Brain microvascular endothelial cell (primary cell): ENCODE measurements around the gene RASSF3.

ENCODE experiments used
- DNase-seq: peaks from one replicate; pipeline ENCODE4 v3.0.0-alpha.2; 2020
- H3K27ac ChIP-seq: fragments of 250-450 bp; sonication (Bioruptor Pico); 2 replicates; pipeline ENCODE4 v1.5.1; 2020; ENCODE audit warnings: mild to moderate bottlenecking, moderate library complexity
- H3K27me3 ChIP-seq: fragments of 250-450 bp; sonication (Bioruptor Pico); replicated peaks from 2 replicates; pipeline ENCODE4 v1.5.1; 2020; ENCODE audit warnings: mild to moderate bottlenecking
- H3K36me3 ChIP-seq: fragments of 250-450 bp; sonication (Bioruptor Pico); replicated peaks from 2 replicates; pipeline ENCODE4 v1.5.1; 2020; ENCODE audit warnings: mild to moderate bottlenecking
- H3K4me3 ChIP-seq: 2 replicates; pipeline ENCODE4 v1.5.1; 2011; ENCODE audit warnings: low read depth, mild to moderate bottlenecking, control low read depth, low read length, moderate library complexity
- in situ Hi-C: cut with HindIII; loops from 2 replicates; pipeline ENCODE4 v1.10.0; 2017; ENCODE audit warnings: low sequenced_read_pairs, low pct_ligation_motif_present
- TF ChIP-seq, protein P1 (sequence below): IDR thresholded peaks from 2 replicates; pipeline ENCODE4 v1.5.1; 2011; ENCODE audit warnings: low read depth, mild to moderate bottlenecking, moderate library complexity, low read length, control low read depth, inconsistent platforms; ENCODE audit errors: missing control alignments

Gene RASSF3

DNA sequence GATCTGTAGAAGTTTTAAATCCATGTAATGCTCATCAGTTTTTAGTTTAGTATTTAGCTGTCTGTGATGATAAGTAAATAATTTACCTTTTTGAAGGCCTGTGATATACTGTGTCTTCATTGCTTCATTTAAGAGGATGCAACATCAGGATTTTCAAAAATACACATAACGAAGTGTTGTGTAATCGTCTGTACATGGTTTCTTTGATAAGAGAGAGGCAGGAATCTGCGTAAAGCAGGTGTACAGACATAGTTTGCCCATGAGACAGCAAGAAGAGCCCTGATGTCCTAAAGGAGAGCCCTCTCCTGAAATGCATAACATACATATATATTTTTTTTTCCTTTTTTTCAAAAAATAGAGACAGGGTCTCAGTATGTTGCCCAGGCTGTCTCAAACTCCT, 44.8 kb downstream of the RASSF3 start:
- H3K27ac ChIP-seq: no peak overlapping the region
- in situ Hi-C loops: no loop called here
- DNase-seq: no peak
- H3K4me3 ChIP-seq: no peak overlapping the region
- TF ChIP-seq, protein P1, sequence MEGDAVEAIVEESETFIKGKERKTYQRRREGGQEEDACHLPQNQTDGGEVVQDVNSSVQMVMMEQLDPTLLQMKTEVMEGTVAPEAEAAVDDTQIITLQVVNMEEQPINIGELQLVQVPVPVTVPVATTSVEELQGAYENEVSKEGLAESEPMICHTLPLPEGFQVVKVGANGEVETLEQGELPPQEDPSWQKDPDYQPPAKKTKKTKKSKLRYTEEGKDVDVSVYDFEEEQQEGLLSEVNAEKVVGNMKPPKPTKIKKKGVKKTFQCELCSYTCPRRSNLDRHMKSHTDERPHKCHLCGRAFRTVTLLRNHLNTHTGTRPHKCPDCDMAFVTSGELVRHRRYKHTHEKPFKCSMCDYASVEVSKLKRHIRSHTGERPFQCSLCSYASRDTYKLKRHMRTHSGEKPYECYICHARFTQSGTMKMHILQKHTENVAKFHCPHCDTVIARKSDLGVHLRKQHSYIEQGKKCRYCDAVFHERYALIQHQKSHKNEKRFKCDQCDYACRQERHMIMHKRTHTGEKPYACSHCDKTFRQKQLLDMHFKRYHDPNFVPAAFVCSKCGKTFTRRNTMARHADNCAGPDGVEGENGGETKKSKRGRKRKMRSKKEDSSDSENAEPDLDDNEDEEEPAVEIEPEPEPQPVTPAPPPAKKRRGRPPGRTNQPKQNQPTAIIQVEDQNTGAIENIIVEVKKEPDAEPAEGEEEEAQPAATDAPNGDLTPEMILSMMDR: no peak
- no peaks in the 10 kb centered on the region for H3K36me3 ChIP-seq
- no peaks in the 10 kb centered on the region for H3K27me3 ChIP-seq

DNA sequence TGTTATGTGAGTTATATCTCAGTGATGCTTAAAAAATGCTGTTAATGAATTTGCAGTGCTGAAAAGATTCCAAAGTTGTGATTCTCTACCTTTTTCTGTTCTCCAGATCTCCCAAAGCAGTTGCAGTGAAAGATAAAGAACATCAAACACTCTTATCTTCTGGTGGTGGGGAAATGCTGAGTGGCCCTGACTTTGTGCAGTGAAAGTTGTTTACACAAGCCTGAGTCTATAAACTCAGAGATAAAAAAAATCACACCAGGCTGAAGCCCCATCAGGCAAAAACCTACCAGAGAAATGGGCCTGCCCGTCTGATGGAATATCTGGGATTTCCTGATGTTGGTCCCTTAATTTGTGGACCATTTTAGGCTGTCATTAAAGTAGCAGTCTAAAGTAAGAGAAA, 46.1 kb downstream of the RASSF3 start:
- H3K27ac ChIP-seq: no peak overlapping the region

DNA sequence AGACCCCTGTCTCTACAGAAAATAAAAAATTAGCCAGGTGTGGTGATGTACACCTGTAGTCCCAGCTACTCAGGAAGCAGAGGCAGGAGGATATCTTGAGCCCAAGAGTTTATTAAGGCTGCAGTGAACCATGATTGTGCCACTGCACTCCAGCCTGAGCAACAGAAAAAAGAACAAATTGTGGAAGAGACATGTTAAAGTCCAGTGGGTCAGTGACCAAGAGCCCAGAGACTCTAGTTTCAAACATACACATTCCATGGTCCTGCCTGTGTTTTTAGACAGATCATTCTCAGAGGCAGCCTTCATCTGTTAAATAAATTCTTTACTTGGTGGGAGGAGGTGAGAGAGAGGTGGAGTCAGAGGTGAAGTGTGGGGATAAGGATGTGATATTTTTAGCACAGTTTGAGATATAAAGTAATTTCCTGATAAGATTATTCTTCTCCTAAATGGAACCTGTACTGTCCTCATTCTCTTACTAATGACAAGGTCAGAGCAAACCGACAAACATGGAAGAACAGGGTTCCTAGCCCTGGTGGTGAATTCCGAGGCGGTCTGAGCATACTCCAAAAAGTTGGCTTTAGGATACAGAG, 48.7 kb downstream of the RASSF3 start:
- H3K4me3 ChIP-seq: no peak overlapping the region
- H3K36me3 ChIP-seq: no peaks in the 10 kb centered on the region
- in situ Hi-C loops: no loop called here
- DNase-seq: no peak
- H3K27ac ChIP-seq: no peak overlapping the region
- TF ChIP-seq, protein P1: no peak
- no peaks in the 10 kb centered on the region for H3K27me3 ChIP-seq

More for the DNA sequence above, 46.1 kb downstream of the RASSF3 start:
- Histone ChIP-seq H3K27me3 (no peaks in the 10 kb centered on the region), H3K4me3 (no peak overlapping the region), H3K36me3 (no peaks in the 10 kb centered on the region)
- in situ Hi-C loops: no loop called here
- peak; percentile 28 for DNase-seq
- TF ChIP-seq, protein P1: no peak

DNA sequence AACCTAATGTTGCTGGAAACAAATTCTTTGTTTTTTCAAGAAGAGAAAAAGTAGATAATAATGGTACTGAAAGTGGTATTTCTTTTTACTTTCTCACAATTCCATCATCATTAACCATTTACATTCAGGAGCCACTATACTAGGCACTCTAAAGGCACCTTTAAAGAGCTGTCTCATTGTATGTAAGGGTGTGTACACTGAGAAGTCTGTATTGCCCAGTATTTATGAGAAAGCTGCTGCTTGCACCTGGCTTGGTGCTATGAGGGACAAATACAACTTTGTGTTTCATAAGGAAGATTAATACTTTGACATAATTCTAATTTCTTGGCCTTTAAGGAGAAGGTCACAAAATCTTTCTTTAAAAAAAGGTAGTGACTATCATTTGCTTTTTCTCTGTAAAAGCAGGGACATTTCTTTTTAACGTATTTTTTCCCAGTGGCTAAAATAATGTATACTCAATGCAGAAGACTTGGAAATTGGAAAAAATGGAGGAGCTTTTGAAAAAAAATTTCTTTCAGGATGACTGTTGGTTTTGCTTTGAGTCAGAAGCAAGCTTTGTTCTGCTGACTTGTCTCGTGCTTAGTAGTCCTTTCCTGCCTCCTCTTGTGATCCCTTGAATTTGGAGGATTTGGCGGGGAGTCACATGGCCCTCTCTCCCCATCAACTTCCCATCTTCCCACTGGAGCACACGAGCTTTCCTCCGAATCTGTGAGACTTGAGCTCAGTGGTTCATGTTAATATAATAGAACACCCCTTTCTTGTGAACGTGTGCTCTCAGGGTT, 50.1 kb downstream of the RASSF3 start:
- in situ Hi-C loops: no loop called here
- no peak for DNase-seq
- no peak overlapping the region for H3K27ac ChIP-seq
- TF ChIP-seq, protein P1: no peak
- H3K4me3 ChIP-seq: no peak overlapping the region
- H3K27me3 ChIP-seq: no peaks in the 10 kb centered on the region
- no peaks in the 10 kb centered on the region for H3K36me3 ChIP-seq

DNA sequence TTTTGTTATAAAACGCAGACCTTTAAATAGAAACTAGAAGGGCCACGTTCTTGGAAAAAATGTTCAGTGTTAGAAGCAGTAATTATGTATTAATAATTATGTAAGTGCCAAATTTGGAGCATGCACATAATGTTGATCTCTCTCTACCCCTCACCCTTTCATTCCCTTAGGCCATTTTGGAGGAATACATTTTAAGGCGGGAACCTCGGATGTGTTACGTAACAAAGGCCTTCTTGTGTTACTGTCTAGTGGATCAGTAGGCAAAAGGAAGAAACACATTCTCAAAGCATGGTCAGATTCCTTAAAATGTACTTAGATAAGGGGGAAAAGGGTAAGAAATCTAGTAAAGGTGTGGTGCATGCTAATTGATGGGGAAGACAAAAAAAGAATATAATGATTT, 52.7 kb downstream of the RASSF3 start:
- no peaks in the 10 kb centered on the region for H3K36me3 ChIP-seq
- no peak overlapping the region for H3K27ac ChIP-seq
- H3K4me3 ChIP-seq: no peak overlapping the region
- in situ Hi-C loops: no loop called here
- TF ChIP-seq, protein P1: no peak
- no peaks in the 10 kb centered on the region for H3K27me3 ChIP-seq
- DNase-seq: no peak

DNA sequence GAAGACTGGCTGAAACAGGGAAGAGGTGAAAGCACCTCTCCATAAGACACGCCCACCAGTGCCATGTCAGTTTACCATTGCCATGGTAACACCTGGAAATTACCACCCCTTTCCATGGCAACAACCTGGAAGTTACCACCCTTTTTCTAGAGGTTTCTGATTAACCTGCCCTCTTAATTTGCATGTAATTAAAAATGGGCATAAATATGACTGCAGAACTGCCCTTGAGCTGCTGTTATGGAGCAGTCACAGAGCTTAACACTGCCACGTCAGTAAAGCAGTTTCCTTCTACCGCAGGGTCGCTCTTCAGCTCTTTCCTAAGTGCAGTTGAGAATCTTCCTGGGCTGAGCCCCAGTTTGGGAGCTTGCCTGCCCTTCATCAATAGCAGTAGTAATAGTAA, 55.2 kb downstream of the RASSF3 start:
- DNase-seq: no peak
- in situ Hi-C loops: no loop called here
- Histone ChIP-seq H3K27me3 (no peaks in the 10 kb centered on the region), H3K4me3 (no peak overlapping the region), H3K27ac (no peak overlapping the region), H3K36me3 (no peaks in the 10 kb centered on the region)
- TF ChIP-seq, protein P1: no peak
